OCI-LY1 (cell line): ENCODE results near the gene BICDL1.

Experiments used
- H2AFZ ChIP-seq: fragments of 200-600 bp; sonication (generic), shearing (Covaris generic); 2 replicates; pipeline ENCODE4 v1.6.0; 2014; ENCODE audit warnings: antibody characterized with exemption, mild to moderate bottlenecking, low read length
- H3F3A ChIP-seq: fragments of 200-600 bp; sonication (generic), shearing (Covaris generic); 2 replicates; pipeline ENCODE4 v1.6.0; 2014; ENCODE audit warnings: mild to moderate bottlenecking, antibody characterized with exemption, low read length, moderate library complexity; ENCODE audit not compliant: insufficient read depth
- H3K27ac ChIP-seq: fragments of 200-600 bp; sonication (generic); 2 replicates; pipeline ENCODE4 v1.5.1; 2014; ENCODE audit warnings: low read length, mixed run types, mild to moderate bottlenecking, low read depth; ENCODE audit not compliant: poor library complexity, severe bottlenecking
- H3K27me3 ChIP-seq: fragments of 200-600 bp; sonication (generic); 2 replicates; pipeline ENCODE4 v1.6.0; 2014; ENCODE audit warnings: antibody characterized with exemption, mild to moderate bottlenecking, low read length, moderate library complexity; ENCODE audit not compliant: insufficient read depth
- H3K36me3 ChIP-seq: fragments of 200-600 bp; sonication (generic); 2 replicates; pipeline ENCODE4 v1.6.1; 2014; ENCODE audit warnings: mild to moderate bottlenecking, antibody characterized with exemption, low read length, moderate library complexity, mixed read lengths; ENCODE audit not compliant: insufficient read depth
- H3K4me1 ChIP-seq: fragments of 200-600 bp; sonication (generic); 2 replicates; pipeline ENCODE4 v1.5.1; 2014; ENCODE audit warnings: mild to moderate bottlenecking, low read length, moderate library complexity; ENCODE audit not compliant: insufficient read depth, severe bottlenecking
- H3K4me2 ChIP-seq: fragments of 200-600 bp; sonication (generic), shearing (Covaris generic); 2 replicates; pipeline ENCODE4 v1.6.1; 2014; ENCODE audit warnings: low read length
- H3K4me3 ChIP-seq: fragments of 200-600 bp; sonication (generic); 2 replicates; pipeline ENCODE4 v1.5.1; 2014; ENCODE audit warnings: low read length, low read depth, mild to moderate bottlenecking, mixed read lengths; ENCODE audit not compliant: poor library complexity, severe bottlenecking
- H3K79me2 ChIP-seq: fragments of 200-600 bp; shearing (Covaris generic); 2 replicates; pipeline ENCODE4 v1.6.1; 2016; ENCODE audit warnings: mixed run types, low read length, mixed read lengths; ENCODE audit not compliant: insufficient read depth
- H3K9ac ChIP-seq: fragments of 200-600 bp; sonication (generic), shearing (Covaris generic); 2 replicates; pipeline ENCODE4 v1.6.1; 2014; ENCODE audit warnings: mild to moderate bottlenecking, low read length, mixed read lengths
- H3K9me2 ChIP-seq: fragments of 200-600 bp; sonication (generic), shearing (Covaris generic); 2 replicates; pipeline ENCODE4 v1.6.1; 2014; ENCODE audit warnings: low read depth, mild to moderate bottlenecking, low read length, mixed read lengths
- H3K9me3 ChIP-seq: fragments of 200-600 bp; shearing (Covaris generic); 2 replicates; pipeline ENCODE4 v1.6.1; 2014; ENCODE audit warnings: low read length, mixed read lengths
- H4K20me1 ChIP-seq: fragments of 200-600 bp; sonication (generic), shearing (Covaris generic); 2 replicates; pipeline ENCODE4 v1.6.0; 2016; ENCODE audit warnings: mild to moderate bottlenecking, low read length; ENCODE audit not compliant: insufficient read depth
- EZH2 ChIP-seq: fragments of 200-600 bp; sonication (generic), shearing (Covaris generic); IDR thresholded peaks from 2 replicates; pipeline ENCODE4 v1.8.0; 2017; ENCODE audit warnings: borderline replicate concordance, mixed run types, mild to moderate bottlenecking, antibody characterized with exemption, low read length, moderate library complexity, mixed read lengths
- TF ChIP-seq, protein P1 (sequence below): fragments of 200-600 bp; sonication (generic), shearing (Covaris generic); IDR thresholded peaks from 2 replicates; pipeline ENCODE4 v1.5.1; 2017; ENCODE audit warnings: mild to moderate bottlenecking, antibody characterized with exemption, low read length, moderate library complexity, mixed read lengths

Gene BICDL1

DNA sequence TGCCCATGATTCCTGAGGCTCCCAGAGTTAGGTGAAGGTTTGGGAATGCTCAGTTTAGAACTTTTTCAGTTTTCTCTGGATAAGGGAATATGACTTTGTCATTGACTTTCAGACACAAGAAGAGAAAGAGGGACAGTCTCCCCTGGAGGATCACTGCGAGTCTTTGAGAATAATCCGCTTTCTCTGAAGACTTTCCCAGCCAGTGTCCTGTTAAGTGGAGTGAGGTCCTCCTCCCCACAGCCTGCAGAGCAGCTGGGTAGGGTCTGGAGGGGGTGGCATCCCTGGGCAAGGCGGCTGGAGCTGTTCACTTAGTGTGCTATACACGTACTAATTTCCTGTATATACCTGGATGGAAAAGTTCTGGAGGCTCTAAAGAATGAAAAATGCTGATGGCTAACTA is 136.0 kb downstream of the BICDL1 start:
- Histone ChIP-seq H3K27ac (peak overlapping the region; percentile 26), H3K4me1 (peaks cover 38% of the 10 kb centered on the region), H3K9ac (no peak overlapping the region), H3K36me3 (peaks cover 48% of the 10 kb centered on the region), H2AFZ (no peak overlapping the region), H3K9me3 (no peaks in the 10 kb centered on the region), H3K27me3 (no peaks in the 10 kb centered on the region), H3K4me2 (no peak overlapping the region), H3F3A (0 out of 2 replicates have a peak, but pooled peaks cover 7% of the 10 kb centered on the region), H3K9me2 (no peaks in the 10 kb centered on the region), H3K4me3 (no peak overlapping the region), H4K20me1 (no peaks in the 10 kb centered on the region), H3K79me2 (no peaks in the 10 kb centered on the region)
- TF ChIP-seq, protein P1, sequence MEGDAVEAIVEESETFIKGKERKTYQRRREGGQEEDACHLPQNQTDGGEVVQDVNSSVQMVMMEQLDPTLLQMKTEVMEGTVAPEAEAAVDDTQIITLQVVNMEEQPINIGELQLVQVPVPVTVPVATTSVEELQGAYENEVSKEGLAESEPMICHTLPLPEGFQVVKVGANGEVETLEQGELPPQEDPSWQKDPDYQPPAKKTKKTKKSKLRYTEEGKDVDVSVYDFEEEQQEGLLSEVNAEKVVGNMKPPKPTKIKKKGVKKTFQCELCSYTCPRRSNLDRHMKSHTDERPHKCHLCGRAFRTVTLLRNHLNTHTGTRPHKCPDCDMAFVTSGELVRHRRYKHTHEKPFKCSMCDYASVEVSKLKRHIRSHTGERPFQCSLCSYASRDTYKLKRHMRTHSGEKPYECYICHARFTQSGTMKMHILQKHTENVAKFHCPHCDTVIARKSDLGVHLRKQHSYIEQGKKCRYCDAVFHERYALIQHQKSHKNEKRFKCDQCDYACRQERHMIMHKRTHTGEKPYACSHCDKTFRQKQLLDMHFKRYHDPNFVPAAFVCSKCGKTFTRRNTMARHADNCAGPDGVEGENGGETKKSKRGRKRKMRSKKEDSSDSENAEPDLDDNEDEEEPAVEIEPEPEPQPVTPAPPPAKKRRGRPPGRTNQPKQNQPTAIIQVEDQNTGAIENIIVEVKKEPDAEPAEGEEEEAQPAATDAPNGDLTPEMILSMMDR: no peak
- no peak for TF ChIP-seq EZH2

GRCh38 chr12:120125792-120126634 is 137.0 kb downstream of the BICDL1 start:
- H3K9ac ChIP-seq: no peak overlapping the region
- TF ChIP-seq, protein P1: no peak
- TF ChIP-seq EZH2: no peak
- no peaks in the 10 kb centered on the region for H4K20me1 ChIP-seq
- H3K79me2 ChIP-seq: no peaks in the 10 kb centered on the region
- peak overlapping the region; percentile 26 for H3K27ac ChIP-seq
- peaks cover 58% of the 10 kb centered on the region for H3K36me3 ChIP-seq
- peaks cover 31% of the 10 kb centered on the region for H3K4me1 ChIP-seq
- H3K9me3 ChIP-seq: no peaks in the 10 kb centered on the region
- H3K27me3 ChIP-seq: no peaks in the 10 kb centered on the region
- H3K9me2 ChIP-seq: no peaks in the 10 kb centered on the region
- H3K4me3 ChIP-seq: no peak overlapping the region
- H3K4me2 ChIP-seq: no peak overlapping the region
- no peak overlapping the region for H2AFZ ChIP-seq
- H3F3A ChIP-seq: 0 out of 2 replicates have a peak, but pooled peaks cover 7% of the 10 kb centered on the region

GRCh38 chr12:120126635-120127005 is 137.6 kb downstream of the BICDL1 start:
- Histone ChIP-seq H3K9ac (no peak overlapping the region), H3K9me3 (no peaks in the 10 kb centered on the region), H3K4me3 (no peak overlapping the region), H2AFZ (no peak overlapping the region), H3K79me2 (no peaks in the 10 kb centered on the region), H3F3A (0 out of 2 replicates have a peak, but pooled peaks cover 7% of the 10 kb centered on the region), H3K27me3 (no peaks in the 10 kb centered on the region), H3K4me2 (no peak overlapping the region), H3K27ac (no peak overlapping the region), H3K9me2 (no peaks in the 10 kb centered on the region), H4K20me1 (no peaks in the 10 kb centered on the region), H3K36me3 (peaks cover 64% of the 10 kb centered on the region), H3K4me1 (peaks cover 28% of the 10 kb centered on the region)
- no peak for TF ChIP-seq EZH2
- TF ChIP-seq, protein P1: no peak
